Calu3 (cell line): Measurements from ENCODE around the gene VPS13C. TPM values are rescaled to one million over a fixed set of nuclear protein-coding genes. Genes with fewer than 3 reads are reported as not detected.

Source experiments
- BruUV-seq: library from RNA; stranded (reverse); fragments of 400-500 nt; replicated peaks from 2 replicates; lab custom pipeline; 2021; lab: Mats Ljungman, UMichigan
- CTCF ChIA-PET: fragments of 300-600 bp; sonication (Branson Sonifier 250); formaldehyde crosslinking; loops from one replicate; lab custom pipeline; 2022; ENCODE audit warnings: antibody characterized with exemption; lab: Charles Lee
- DNase-seq: peaks from one replicate; pipeline ENCODE4 v3.0.0; 2022
- H3K27ac Mint-ChIP-seq: one replicate; pipeline ENCODE4 v1.8.0; 2022; ENCODE audit warnings: mixed read lengths; ENCODE audit not compliant: unreplicated experiment
- H3K27me3 Mint-ChIP-seq: one replicate; pipeline ENCODE4 v1.8.0; 2022; ENCODE audit warnings: mixed read lengths; ENCODE audit not compliant: unreplicated experiment
- H3K36me3 Mint-ChIP-seq: one replicate; pipeline ENCODE4 v1.8.0; 2022; ENCODE audit warnings: mild to moderate bottlenecking, moderate library complexity, mixed read lengths; ENCODE audit not compliant: insufficient read depth, unreplicated experiment
- H3K4me1 Mint-ChIP-seq: one replicate; pipeline ENCODE4 v1.8.0; 2022; ENCODE audit warnings: mild to moderate bottlenecking, low read depth, mixed read lengths; ENCODE audit not compliant: unreplicated experiment
- H3K4me3 Mint-ChIP-seq: one replicate; pipeline ENCODE4 v1.8.0; 2022; ENCODE audit warnings: mild to moderate bottlenecking, low read depth, moderate library complexity, mixed read lengths; ENCODE audit not compliant: unreplicated experiment
- H3K9me3 Mint-ChIP-seq: one replicate; pipeline ENCODE4 v1.8.0; 2022; ENCODE audit warnings: low read depth, mixed read lengths; ENCODE audit not compliant: unreplicated experiment
- CTCF ChIP-seq: fragments of 200-600 bp; IDR thresholded peaks from one replicate; pipeline ENCODE4 v1.8.0; 2022; ENCODE audit warnings: antibody characterized with exemption; ENCODE audit not compliant: unreplicated experiment
- intact Hi-C: fragments of 100-400 bp; cut with micrococcal nuclease; formaldehyde crosslinking; loops from one replicate; pipeline ENCODE4 v1.10.0; 2022; ENCODE audit not compliant: unreplicated experiment
- total RNA-seq: library from RNA; stranded (reverse); gene quantifications from 2 replicates; pipeline ENCODE4 v1.2.3, GENCODE V29; 2022

Gene VPS13C
- total RNA-seq, 1 experiment from 2014 or later = 99.9 TPM

DNA sequence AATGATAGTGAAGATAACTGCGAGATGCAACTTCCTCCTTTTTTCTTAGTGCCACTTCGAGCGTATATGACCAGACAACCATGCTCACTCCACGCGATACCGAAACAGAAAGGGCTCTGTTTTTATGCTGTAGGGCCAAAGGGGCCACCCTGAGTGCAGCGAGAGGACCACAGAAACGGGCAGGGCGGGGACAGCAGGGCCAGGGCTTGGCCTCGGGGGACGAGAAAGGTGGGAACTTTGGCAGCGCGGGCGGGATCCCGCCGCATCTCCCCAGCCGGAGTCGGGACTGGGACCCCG, 483 bp downstream of the VPS13C start:
- BruUV-seq = no TSS peak
- peak overlapping the region; percentile 93 for H3K4me3 Mint-ChIP-seq
- H3K27ac Mint-ChIP-seq = peak overlapping the region; percentile 25
- no peak for TF ChIP-seq CTCF
- peaks cover 52% of the 10 kb centered on the region for H3K36me3 Mint-ChIP-seq
- H3K27me3 Mint-ChIP-seq = no peaks in the 10 kb centered on the region
- CTCF ChIA-PET = interaction anchor here (0.6 to 2.5 kb wide), 6 partner anchors 10 to 247 kb away, joined by 3 to 12 read pairs (median 4); no protein-coding TSS in a partner anchor
- peak; percentile 63 for DNase-seq
- intact Hi-C loops = loop anchor here (5.0 kb wide), 1 partner anchor 182 kb away; no protein-coding TSS in a partner anchor
- peaks cover 68% of the 10 kb centered on the region for H3K4me1 Mint-ChIP-seq
- H3K9me3 Mint-ChIP-seq = no peaks in the 10 kb centered on the region

- Mint-ChIP-seq H3K9me3 (no peaks in the 10 kb centered on the region), H3K4me3 (peak overlapping the region; percentile 93), H3K36me3 (peaks cover 49% of the 10 kb centered on the region), H3K27ac (peak overlapping the region; percentile 25), H3K27me3 (no peaks in the 10 kb centered on the region), H3K4me1 (peaks cover 73% of the 10 kb centered on the region)
- TSS peak; percentile 38 for BruUV-seq
- no peak for TF ChIP-seq CTCF
- DNase-seq = no peak
- intact Hi-C loops = loop anchor here (5.0 kb wide), 1 partner anchor 182 kb away; no protein-coding TSS in a partner anchor
- CTCF ChIA-PET = interaction anchor here (0.6 to 2.5 kb wide), 4 partner anchors 10 to 247 kb away, joined by 3 to 12 read pairs (median 4); no protein-coding TSS in a partner anchor
These were observed 985 bp downstream of the VPS13C start for GRCh38 chr15:62059108-62059815.

- Mint-ChIP-seq H3K27ac (no peak overlapping the region), H3K36me3 (peaks cover 41% of the 10 kb centered on the region), H3K4me3 (peak overlapping the region; percentile 93), H3K4me1 (peaks cover 73% of the 10 kb centered on the region), H3K9me3 (no peaks in the 10 kb centered on the region), H3K27me3 (no peaks in the 10 kb centered on the region)
- no TSS peak for BruUV-seq
- DNase-seq = no peak
- CTCF ChIA-PET = interaction anchor here (0.7 to 1.4 kb wide), 2 partner anchors 16 to 248 kb away, joined by 4 read pairs; no protein-coding TSS in a partner anchor
- no peak for TF ChIP-seq CTCF
- intact Hi-C loops = loop anchor here (5.0 kb wide), 1 partner anchor 181 kb away; no protein-coding TSS in a partner anchor
These were observed 1.8 kb downstream of the VPS13C start for GRCh38 chr15:62058327-62059028.

DNA sequence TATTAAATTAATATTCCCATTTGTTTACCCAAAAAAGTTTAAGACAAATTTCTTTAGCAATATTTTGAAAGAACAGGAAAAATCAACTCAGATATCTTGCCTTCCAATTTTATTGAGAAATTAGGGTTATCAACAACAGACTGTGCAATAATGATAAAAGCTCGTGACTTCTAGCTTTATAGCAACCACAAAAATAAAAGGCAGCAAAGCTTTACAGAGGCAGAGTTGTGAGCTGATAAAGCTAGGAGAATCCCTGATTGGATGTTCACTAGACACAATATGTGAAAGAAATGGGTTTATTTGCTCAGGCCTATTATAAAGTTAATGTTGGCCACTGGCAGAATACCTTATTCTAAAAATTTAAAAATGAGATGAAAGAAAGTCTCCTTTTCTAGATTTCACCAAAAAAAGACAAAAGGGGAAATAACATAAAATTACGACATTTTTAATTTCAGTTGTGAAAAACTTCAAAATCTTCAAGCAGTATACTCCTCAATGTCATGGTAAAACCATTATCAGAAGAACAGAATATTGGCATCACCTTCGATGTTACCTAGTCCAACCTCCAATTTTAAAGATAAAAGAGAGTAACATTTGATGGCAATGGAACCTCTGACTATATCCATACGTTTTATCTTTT, 2.8 kb downstream of the VPS13C start:
- H3K27ac Mint-ChIP-seq = no peak overlapping the region
- H3K27me3 Mint-ChIP-seq = no peaks in the 10 kb centered on the region
- DNase-seq = no peak
- intact Hi-C loops = loop anchor here (5.0 kb wide), 1 partner anchor 180 kb away; no protein-coding TSS in a partner anchor
- H3K36me3 Mint-ChIP-seq = peaks cover 40% of the 10 kb centered on the region
- no peak for TF ChIP-seq CTCF
- no peaks in the 10 kb centered on the region for H3K9me3 Mint-ChIP-seq
- CTCF ChIA-PET = no interaction called here
- no peak overlapping the region for H3K4me3 Mint-ChIP-seq
- peaks cover 68% of the 10 kb centered on the region for H3K4me1 Mint-ChIP-seq
- BruUV-seq = no TSS peak
